ENCODE results near the gene MC1R.
"Not testable (repeated sequence)": the region's sequence is repeated elsewhere in the genome, so short reads cannot be mapped to it uniquely, and the experiment has no call there.

The MC1R gene

DNA sequence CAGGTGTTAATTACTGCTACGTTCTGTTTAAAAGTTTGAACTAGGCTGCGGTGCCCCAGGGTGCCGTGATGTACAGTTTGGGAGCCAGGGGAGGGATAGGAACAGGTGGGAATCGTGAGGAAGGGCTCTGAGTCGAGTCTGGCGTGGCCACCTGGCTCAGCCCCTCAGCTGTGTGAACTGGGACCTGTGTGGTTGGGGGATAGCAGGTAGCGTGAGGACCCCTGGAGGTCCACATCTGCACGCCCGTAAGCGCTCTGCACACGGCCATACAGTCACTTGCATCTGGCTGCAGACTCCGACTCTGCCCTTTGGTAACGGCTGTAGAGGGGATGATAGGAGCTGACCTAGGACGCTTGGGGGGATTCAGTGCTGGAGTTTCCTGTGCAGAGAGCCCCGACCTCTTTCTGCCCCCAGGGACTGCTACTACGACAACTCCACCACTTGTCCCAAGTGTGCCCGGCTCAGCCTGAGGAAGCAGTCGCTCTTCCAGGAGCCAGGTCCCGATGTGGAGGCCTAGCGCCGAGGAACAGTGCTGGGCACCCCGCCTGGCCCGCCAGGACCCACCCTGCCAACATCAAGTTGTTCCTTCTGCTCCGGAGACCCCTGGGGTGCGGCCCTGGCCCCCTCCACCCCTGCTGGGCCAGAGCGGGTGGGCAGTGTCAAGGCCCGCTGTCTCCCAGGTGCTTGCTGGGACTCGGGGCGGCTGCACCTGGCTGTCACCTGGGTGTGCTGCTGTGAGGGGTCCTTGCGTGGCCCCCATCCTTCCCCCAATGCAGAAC, 47.0 kb downstream of the MC1R start:
- DNase-seq = no peak

DNA sequence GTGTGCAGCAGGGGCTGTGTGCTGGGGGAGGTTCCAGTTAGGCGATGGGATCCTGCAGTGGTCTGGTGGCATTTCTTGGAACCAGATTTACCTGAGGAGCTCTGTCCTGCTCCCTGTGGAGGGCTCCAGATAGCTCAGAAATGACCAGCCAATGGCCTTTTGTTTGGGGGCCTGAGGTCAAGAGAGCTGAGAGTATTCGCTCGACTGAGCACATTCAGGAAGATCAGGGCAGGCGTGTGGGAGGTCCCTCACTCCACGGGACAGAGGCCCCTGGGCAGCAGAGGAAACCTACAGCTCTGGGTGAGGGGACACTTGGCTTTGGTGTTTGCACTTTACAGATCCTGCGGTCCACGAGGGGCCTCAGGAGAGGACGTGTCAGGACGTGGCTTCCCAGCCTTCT, 48.1 kb downstream of the MC1R start:
- DNase-seq = no peak

DNA sequence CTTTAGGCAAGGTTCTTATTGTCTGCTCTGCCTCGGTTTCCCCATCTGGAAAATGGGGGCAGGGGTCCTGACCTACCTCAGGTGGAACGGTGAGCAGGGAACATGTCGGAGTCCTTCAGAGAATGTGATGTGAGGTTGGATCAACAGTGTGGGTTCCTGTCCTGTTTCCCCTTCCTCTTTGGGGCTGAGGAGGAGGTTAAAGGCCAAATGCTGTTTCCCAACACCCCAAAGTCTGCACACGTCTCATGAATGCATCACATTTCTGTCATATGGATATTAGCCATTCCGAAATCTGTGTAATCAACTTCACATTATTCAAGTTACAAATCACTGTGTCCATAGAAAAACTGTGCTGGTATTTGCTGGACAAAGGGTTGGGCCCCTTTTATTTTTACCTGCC, 48.8 kb downstream of the MC1R start:
- not testable (repeated sequence) for DNase-seq

DNA sequence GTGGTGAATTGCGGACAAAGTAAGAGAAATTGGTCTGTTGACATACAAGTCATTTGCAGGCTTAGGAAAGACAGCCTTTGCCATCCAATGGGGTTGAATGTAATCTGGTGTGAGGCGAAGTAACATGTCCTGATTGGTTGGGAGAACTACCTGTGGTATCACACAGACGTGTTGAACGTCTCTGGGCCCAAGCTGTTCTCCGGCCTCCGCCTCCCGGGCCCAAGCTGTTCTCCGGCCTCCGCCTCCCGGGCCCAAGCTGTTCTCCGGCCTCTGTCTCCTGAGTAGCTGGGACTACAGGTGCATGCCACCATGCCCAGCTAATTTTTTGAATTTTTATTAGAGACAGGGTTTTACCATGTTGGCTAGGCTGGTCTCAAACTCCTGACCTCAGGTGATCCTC, 49.4 kb downstream of the MC1R start:
- DNase-seq = not testable (repeated sequence)

DNA sequence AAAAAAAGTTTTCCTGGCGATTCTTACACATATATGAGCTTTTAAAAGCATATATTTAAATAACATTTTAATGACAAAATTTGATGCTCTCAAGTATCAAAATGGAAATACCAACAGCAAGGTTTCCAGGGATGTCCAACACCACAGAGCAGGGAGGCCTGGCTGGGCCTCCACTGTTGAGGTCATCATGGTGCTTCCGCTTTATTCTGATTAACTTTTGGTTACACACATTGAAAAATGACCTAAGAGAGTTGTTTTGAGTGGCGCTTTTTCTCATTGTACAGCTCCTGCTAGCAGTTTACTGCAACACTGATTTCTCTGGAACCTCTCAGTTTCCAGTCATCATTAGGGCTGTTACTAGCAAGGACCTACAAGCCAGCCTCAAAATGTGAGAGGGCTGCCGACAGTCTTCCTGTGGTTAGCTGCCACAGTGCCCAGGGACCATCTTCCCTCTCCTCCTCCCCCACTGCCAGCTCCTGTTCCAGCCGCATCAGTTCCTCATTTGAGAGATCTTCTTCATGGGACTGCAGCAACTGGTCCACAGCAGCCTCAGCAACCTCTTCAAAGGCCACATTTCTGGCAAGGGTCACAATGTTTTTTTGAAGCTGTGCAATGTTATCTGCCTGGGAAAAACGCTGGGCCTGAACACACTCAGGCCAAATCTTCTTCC, 51.2 kb downstream of the MC1R start:
- DNase-seq = no peak
